A549 (cell line): ENCODE results near the gene ZC3H18. TPM values are rescaled to one million over a fixed set of nuclear protein-coding genes. Genes with fewer than 3 reads are reported as not detected.

Source experiments
- ATAC-seq, 2 experiments: fragments of 200-7000 bp in 1 of 2; fragments of >200 bp in 1 of 2; cut with Nextera tagmentation in 1 of 2; cut with Tn5 transposase in 1 of 2; 3 replicates each; pipeline versions ENCODE4 v1.8.0 to v1.9.1; 2018 to 2020; ENCODE audit warnings: mild to moderate bottlenecking in 1 of 2, moderate library complexity in 1 of 2
- CTCF ChIA-PET: fragments of 300-600 bp; sonication (Branson Sonifier 250); formaldehyde crosslinking; extraction: SDS; loops from one replicate; lab custom pipeline; 2021; ENCODE audit warnings: antibody characterized with exemption, inconsistent platforms; lab: Yijun Ruan, JAX
- POLR2A ChIA-PET: fragments of 350-600 bp; formaldehyde crosslinking; extraction: SDS; loops from one replicate; lab custom pipeline; 2021; ENCODE audit warnings: antibody characterized with exemption, inconsistent platforms; lab: Yijun Ruan, JAX
- DNase-seq, 2 experiments: peaks; one replicate each; pipeline versions ENCODE4 v3.0.0 to v3.0.0-alpha.2; 2011 to 2016; ENCODE audit warnings: low read depth in 1 of 2, low spot score in 1 of 2
- FAIRE-seq: peaks from 2 replicates; lab custom pipeline; 2011; peaks lifted over from hg19 to GRCh38; lab: Jason Lieb, UNC
- H3K27ac ChIP-seq, 2 experiments: fragments of >200 bp; sonication (Bioruptor Twin); formaldehyde crosslinking; 3 replicates each; pipeline ENCODE4 v1.5.1; 2016 to 2017
- H3K4me1 ChIP-seq: fragments of >200 bp; sonication (Bioruptor Twin); formaldehyde crosslinking; 3 replicates; pipeline ENCODE4 v1.6.1; 2016
- H3K4me2 ChIP-seq: fragments of >200 bp; sonication (Bioruptor Twin); formaldehyde crosslinking; 3 replicates; pipeline ENCODE4 v1.6.1; 2016
- H3K4me3 ChIP-seq: fragments of >200 bp; sonication (Bioruptor Twin); formaldehyde crosslinking; 3 replicates; pipeline ENCODE4 v1.5.1; 2016
- H3K9me3 ChIP-seq: fragments of >200 bp; sonication (Bioruptor Twin); formaldehyde crosslinking; 3 replicates; pipeline ENCODE4 v1.6.1; 2016
- CBX8 ChIP-seq: fragments of 200-600 bp; sonication (generic); IDR thresholded peaks from 2 replicates; pipeline ENCODE4 v1.6.1; 2016
- CEBPB ChIP-seq, 2 experiments: fragments of >200 bp in 1 of 2; sonication (Bioruptor Twin) in 1 of 2; formaldehyde crosslinking in 1 of 2; IDR thresholded peaks; 2 replicates each; pipeline ENCODE4 v1.6.1; 2012 to 2016
- CHD2 ChIP-seq: fragments of 150-350 bp; IDR thresholded peaks from 2 replicates; pipeline ENCODE4 v1.6.1; 2014; ENCODE audit warnings: low read length; ENCODE audit not compliant: partially characterized antibody
- CTCF ChIP-seq: fragments of >200 bp; sonication (Bioruptor Twin); formaldehyde crosslinking; IDR thresholded peaks from 3 replicates; pipeline ENCODE4 v1.5.1; 2016
- E2F6 ChIP-seq: IDR thresholded peaks from 2 replicates; pipeline ENCODE4 v1.6.1; 2012; ENCODE audit warnings: low read depth, borderline replicate concordance
- EHF ChIP-seq: fragments of 250-450 bp; sonication (Bioruptor Pico); IDR thresholded peaks from 2 replicates; pipeline ENCODE4 v1.5.0; 2020; ENCODE audit warnings: mild to moderate bottlenecking
- FOSB ChIP-seq: fragments of 250-450 bp; sonication (Bioruptor Pico); IDR thresholded peaks from 2 replicates; pipeline ENCODE4 v1.5.0; 2020; ENCODE audit warnings: mild to moderate bottlenecking, moderate library complexity
- FOSL2 ChIP-seq, 2 experiments: fragments of 450-650 bp in 1 of 2; fragments of >200 bp in 1 of 2; sonication (Bioruptor Twin) in 1 of 2; formaldehyde crosslinking; IDR thresholded peaks; 2 replicates each; pipeline versions ENCODE4 v1.5.0 to v1.6.1; 2016 to 2020; ENCODE audit warnings: mild to moderate bottlenecking in 1 of 2, moderate library complexity in 1 of 2
- FOXS1 ChIP-seq: fragments of 250-450 bp; sonication (Bioruptor Pico); IDR thresholded peaks from 2 replicates; pipeline ENCODE4 v1.5.0; 2020; ENCODE audit warnings: mild to moderate bottlenecking, moderate library complexity
- HDAC2 ChIP-seq: fragments of 200-600 bp; sonication (generic); IDR thresholded peaks from 2 replicates; pipeline ENCODE4 v1.6.1; 2016
- HES2 ChIP-seq: fragments of >200 bp; sonication (Bioruptor Twin); formaldehyde crosslinking; IDR thresholded peaks from 2 replicates; pipeline ENCODE4 v1.6.1; 2016
- JUN ChIP-seq, 2 experiments: fragments of >200 bp; sonication (Bioruptor Twin); formaldehyde crosslinking; IDR thresholded peaks; 2 replicates in 1 of 2; 3 replicates in 1 of 2; pipeline ENCODE4 v1.6.1; 2016 to 2017
- JUNB ChIP-seq: fragments of >200 bp; sonication (Bioruptor Twin); formaldehyde crosslinking; IDR thresholded peaks from 2 replicates; pipeline ENCODE4 v1.6.1; 2016
- MAFK ChIP-seq: fragments of 450-650 bp; IDR thresholded peaks from 2 replicates; pipeline ENCODE4 v1.6.1; 2014; ENCODE audit not compliant: partially characterized antibody
- MAZ ChIP-seq: fragments of 150-350 bp; IDR thresholded peaks from 2 replicates; pipeline ENCODE4 v1.6.1; 2014; ENCODE audit warnings: antibody characterized with exemption, low read depth, low read length, borderline replicate concordance
- NFE2L2 ChIP-seq: fragments of 150-350 bp; conservative IDR thresholded peaks from 2 replicates; pipeline ENCODE4 v1.6.1; 2014; ENCODE audit warnings: low read length
- PBX3 ChIP-seq: IDR thresholded peaks from 2 replicates; pipeline ENCODE4 v1.6.1; 2012
- POLR2A ChIP-seq: IDR thresholded peaks from 2 replicates; pipeline ENCODE4 v1.6.1; 2012; ENCODE audit warnings: mild to moderate bottlenecking, low read length
- POLR2AphosphoS2 ChIP-seq: conservative IDR thresholded peaks from 2 replicates; pipeline ENCODE4 v1.6.1; 2012; ENCODE audit warnings: low read length, improper control_type of control experiment, inconsistent platforms
- RAD21 ChIP-seq, 2 experiments: fragments of >200 bp in 1 of 2; sonication (Bioruptor Twin) in 1 of 2; formaldehyde crosslinking in 1 of 2; IDR thresholded peaks in 1 of 2; conservative IDR thresholded peaks in 1 of 2; 2 replicates in 1 of 2; 3 replicates in 1 of 2; pipeline ENCODE4 v1.6.1; 2012 to 2018; ENCODE audit warnings: inconsistent platforms in 1 of 2
- RARB ChIP-seq: fragments of 250-450 bp; sonication (Bioruptor Pico); IDR thresholded peaks from 2 replicates; pipeline ENCODE4 v1.8.0; 2021; ENCODE audit warnings: mild to moderate bottlenecking, moderate library complexity
- RFX5 ChIP-seq: fragments of 450-650 bp; IDR thresholded peaks from 2 replicates; pipeline ENCODE4 v1.7.1; 2014; ENCODE audit warnings: antibody characterized with exemption, mild to moderate bottlenecking, moderate library complexity
- RNF2 ChIP-seq: fragments of 200-600 bp; sonication (generic); IDR thresholded peaks from 2 replicates; pipeline ENCODE4 v1.6.1; 2016; ENCODE audit warnings: low read depth, mild to moderate bottlenecking, antibody characterized with exemption, moderate library complexity, borderline replicate concordance
- SMC3 ChIP-seq: fragments of >200 bp; sonication (Bioruptor Twin); formaldehyde crosslinking; IDR thresholded peaks from 3 replicates; pipeline ENCODE4 v1.6.1; 2018; ENCODE audit warnings: inconsistent platforms
- TP53 ChIP-seq: fragments of 250-450 bp; sonication (Bioruptor Pico); IDR thresholded peaks from 2 replicates; pipeline ENCODE4 v1.5.0; 2021; ENCODE audit warnings: mild to moderate bottlenecking, moderate library complexity
- USF2 ChIP-seq: fragments of 450-650 bp; IDR thresholded peaks from 2 replicates; pipeline ENCODE4 v1.6.1; 2014; ENCODE audit warnings: antibody characterized with exemption
- ZFP36 ChIP-seq: fragments of 450-650 bp; IDR thresholded peaks from 2 replicates; pipeline ENCODE4 v1.6.1; 2014; ENCODE audit warnings: borderline replicate concordance; ENCODE audit not compliant: partially characterized antibody
- ZNF302 ChIP-seq: fragments of 250-450 bp; sonication (Bioruptor Pico); IDR thresholded peaks from 2 replicates; pipeline ENCODE4 v1.9.0; 2021; ENCODE audit warnings: inconsistent platforms, mild to moderate bottlenecking, moderate library complexity
- WGBS: methylation state at CpG from one replicate; pipeline ENCODE4 v1.1.6; 2017; ENCODE audit errors: missing lambda C conversion rate; 5-methylcytosine and 5-hydroxymethylcytosine counted together
- polyA plus RNA-seq, 4 experiments: library from polyadenylated mRNA; depleted of rRNA in 3 of 4; stranded (reverse); fragments of >200 nt; fragmentation: RNase III in 1 of 4; extraction: RNeasy Plus Mini Kit Qiagen cat#74134 plus additional on column Dnase treatment in 1 of 4; gene quantifications; 2 replicates in 3 of 4; 3 replicates in 1 of 4; pipeline ENCODE4 v1.2.3, GENCODE V29; 2011 to 2017

The ZC3H18 gene
- polyA plus RNA-seq, 2 of the 4 experiments (the other 2 are of a cell fraction): 21.1 to 48.2 TPM

GRCh38 chr16:88618182-88618955 is 48.2 kb downstream of the ZC3H18 start:
- FAIRE-seq (no peak), ATAC-seq (0 out of 6 replicates have a peak, but pooled peaks of 1 of the 2 experiments have one; percentile 21), DNase-seq (no peak)
- Histone ChIP-seq H3K9me3 (no peaks in the 10 kb centered on the region), H3K27ac (no peak overlapping the region), H3K4me2 (no peak overlapping the region), H3K4me1 (no peaks in the 10 kb centered on the region), H3K4me3 (no peak overlapping the region)
- POLR2A ChIA-PET: no interaction called here
- 84% methylated on average over 20 of the region's 20 CpGs for WGBS
- TF ChIP-seq E2F6 (no peak), TP53 (CRISPR knock-in tag) (no peak), HDAC2 (no peak), FOSL2 (IDR thresholded peaks at IDR 0.05) (no peak), FOSL2 (CRISPR knock-in tag; IDR thresholded peaks at IDR 0.05) (no peak), SMC3 (no peak), FOSB (CRISPR knock-in tag) (no peak), CBX8 (no peak), PBX3 (no peak), RAD21 (conservative IDR thresholded peaks at IDR 0.05 in 1 of 2, IDR thresholded peaks at IDR 0.05 in 1 of 2) (no peak), CEBPB (IDR thresholded peaks at IDR 0.05) (no peak), MAZ (no peak), JUN (IDR thresholded peaks at IDR 0.05) (no peak)
- CTCF ChIA-PET: interaction anchor here (1.3 to 1.5 kb wide), 4 partner anchors 11 to 124 kb away, joined by 3 to 6 read pairs (median 4); no protein-coding TSS in a partner anchor

- H3K4me1 ChIP-seq: no peaks in the 10 kb centered on the region
- no peak for FAIRE-seq
Measured at GRCh38 chr16:88618956-88619667, 48.9 kb downstream of the ZC3H18 start.

More at GRCh38 chr16:88618956-88619667, 48.9 kb downstream of the ZC3H18 start:
- ATAC-seq: no peak
- Histone ChIP-seq H3K4me3 (no peak overlapping the region), H3K4me2 (no peak overlapping the region), H3K27ac (no peak overlapping the region), H3K9me3 (no peaks in the 10 kb centered on the region)
- 96% methylated on average over 19 of the region's 19 CpGs for WGBS
- POLR2A ChIA-PET: no interaction called here
- CTCF ChIA-PET: interaction anchor here (1.3 to 1.5 kb wide), 4 partner anchors 10 to 124 kb away, joined by 3 to 6 read pairs (median 3); no protein-coding TSS in a partner anchor
- no peak for TF ChIP-seq FOXS1 (CRISPR knock-in tag)
- no peak for TF ChIP-seq JUN (IDR thresholded peaks at IDR 0.05)
- no peak for TF ChIP-seq RNF2
- TF ChIP-seq EHF: no peak
- no peak for TF ChIP-seq MAZ
- TF ChIP-seq CBX8: no peak
- no peak for TF ChIP-seq HES2
- no peak for TF ChIP-seq RFX5
- no peak for TF ChIP-seq USF2
- no peak for TF ChIP-seq JUNB
- no peak for TF ChIP-seq CHD2
- no peak for TF ChIP-seq POLR2AphosphoS2
- TF ChIP-seq ZNF302 (CRISPR knock-in tag): no peak
- no peak for TF ChIP-seq HDAC2
- no peak for TF ChIP-seq POLR2A
- no peak for TF ChIP-seq CTCF
- no peak for TF ChIP-seq MAFK
- TF ChIP-seq ZFP36: no peak
- TF ChIP-seq NFE2L2: no peak
- TF ChIP-seq RARB (CRISPR knock-in tag): no peak
- DNase-seq: no peak
